MV-4-11 (cell line): ENCODE results near the gene TTLL5.

ENCODE experiments used
- DNase-seq: peaks from one replicate; lab custom pipeline; 2025; lab: John Stamatoyannopoulos, UW

TTLL5 gene

DNA sequence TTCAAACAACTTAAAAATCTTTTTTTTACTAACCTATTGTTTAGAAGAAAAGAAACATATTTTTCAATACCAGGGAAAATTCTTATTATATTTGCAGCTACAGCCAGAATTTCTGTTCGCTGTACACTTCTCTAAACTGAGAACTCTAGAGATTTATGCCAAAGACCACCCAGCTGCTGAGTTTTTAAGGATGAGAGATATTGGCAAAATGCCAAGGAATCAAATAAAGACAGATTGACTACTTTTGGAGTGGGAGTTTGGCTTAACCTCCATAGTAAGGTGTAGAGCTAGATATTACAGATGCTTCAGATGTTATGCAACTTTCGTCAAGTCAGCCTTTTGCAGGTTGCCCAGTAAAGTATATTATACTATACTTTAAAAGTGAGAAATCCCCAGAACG lies 71.8 kb downstream of the TTLL5 start:
- DNase-seq, result no peak

DNA sequence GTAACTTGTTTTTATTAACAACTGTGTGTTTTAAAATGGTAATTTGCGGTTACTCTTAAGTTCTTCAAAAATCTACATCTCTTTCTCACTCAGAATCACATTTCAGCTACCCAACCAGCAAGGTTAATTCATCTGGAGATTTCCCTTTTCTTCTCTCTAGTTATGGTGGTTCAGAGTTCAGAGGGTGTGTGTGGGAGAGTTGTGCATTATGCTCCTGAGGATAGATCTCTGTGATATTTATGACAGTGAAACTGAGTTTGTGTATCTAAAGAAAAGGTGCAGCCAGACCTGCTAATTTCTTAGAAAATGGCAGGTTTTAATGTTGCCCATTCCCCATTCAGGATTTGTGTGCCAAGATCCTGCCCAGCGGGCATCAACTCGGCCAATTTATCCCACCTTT lies 73.8 kb downstream of the TTLL5 start:
- no peak for DNase-seq

DNA sequence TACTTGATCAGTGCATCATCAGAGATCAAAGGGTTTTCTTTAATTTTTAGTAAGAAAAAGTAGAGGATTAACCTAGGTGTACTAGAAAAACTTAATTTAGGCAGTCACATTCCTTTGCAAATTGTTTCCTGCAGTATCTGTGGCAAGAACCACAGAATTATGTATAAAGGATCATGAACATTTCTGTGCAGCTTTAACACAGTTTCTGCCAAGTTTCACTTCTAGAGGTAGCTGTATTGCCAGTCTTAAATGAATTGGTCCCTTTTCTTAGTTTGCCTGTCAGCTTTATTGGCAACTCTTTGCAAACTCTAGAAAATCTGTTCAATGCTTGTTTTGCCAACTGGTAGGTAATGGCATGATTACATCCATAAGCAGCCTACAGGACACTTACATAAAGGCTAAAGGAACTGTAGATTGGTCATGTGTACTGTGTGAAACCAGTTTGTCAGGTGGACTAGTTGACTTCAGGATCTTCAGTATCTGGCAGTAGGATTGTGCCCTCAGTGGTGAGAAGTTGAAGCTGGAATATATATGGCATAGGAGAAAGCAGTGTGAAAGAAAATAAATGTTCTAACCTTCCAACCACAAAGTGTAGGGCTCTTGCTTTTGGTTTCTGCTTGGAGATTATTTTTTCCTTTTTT lies 75.9 kb downstream of the TTLL5 start:
- no peak for DNase-seq

DNA sequence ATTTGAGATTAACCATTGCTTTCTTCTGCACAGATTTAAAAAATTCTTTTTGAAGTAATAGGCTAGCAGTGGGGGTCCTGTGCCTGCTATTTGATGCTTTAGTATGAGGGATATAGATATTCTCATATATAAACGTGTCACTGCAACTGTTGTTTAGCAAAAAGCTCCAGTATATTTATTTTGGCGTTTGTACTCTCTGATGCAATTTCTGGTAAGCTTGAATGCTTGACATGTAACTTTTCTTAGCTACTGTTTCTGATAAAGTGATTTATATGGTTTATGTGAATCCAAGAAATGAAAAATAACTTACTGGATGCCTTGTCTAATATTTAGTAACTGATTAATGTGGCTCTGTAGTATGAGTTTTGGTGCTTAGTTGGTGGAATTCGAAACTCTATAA lies 77.1 kb downstream of the TTLL5 start:
- no peak for DNase-seq

DNA sequence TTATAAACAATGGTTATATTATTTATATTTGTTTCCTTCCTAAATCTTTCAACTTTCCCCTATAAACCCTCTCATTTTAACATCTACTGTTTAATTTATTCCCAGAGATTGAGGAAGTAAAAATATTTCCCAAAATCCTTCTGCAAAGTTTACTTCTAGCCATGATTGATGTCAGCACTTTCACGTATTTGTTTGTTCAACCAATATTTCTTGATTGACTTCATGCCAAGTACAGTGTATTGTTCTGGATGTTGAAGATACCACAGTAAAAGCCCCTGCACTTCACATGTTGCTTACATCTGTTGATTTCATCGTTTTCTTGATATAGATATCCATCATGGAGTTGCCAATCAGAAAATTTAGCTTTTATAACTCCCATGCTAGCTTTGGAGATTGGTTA lies 81.8 kb downstream of the TTLL5 start:
- DNase-seq, result no peak

DNA sequence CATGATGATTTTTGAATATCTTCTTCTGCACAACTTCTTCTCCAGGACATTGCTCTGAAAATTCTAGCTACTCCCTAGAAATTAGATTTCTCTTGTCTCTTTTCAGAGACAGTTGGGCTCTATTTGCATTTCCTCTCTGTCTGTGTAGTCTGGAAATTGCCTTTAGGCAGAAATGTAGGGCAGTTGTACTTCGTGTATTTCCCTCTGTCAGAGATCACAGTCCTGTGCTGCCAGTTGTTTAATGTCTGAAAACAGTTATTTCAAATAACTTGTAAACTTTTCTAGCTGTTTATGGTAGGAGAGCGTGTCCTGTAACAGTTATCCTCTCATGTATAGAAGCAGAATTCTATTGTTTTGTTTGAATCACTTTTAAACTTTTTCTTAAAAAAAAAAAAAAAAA lies 86.9 kb downstream of the TTLL5 start:
- no peak for DNase-seq

DNA sequence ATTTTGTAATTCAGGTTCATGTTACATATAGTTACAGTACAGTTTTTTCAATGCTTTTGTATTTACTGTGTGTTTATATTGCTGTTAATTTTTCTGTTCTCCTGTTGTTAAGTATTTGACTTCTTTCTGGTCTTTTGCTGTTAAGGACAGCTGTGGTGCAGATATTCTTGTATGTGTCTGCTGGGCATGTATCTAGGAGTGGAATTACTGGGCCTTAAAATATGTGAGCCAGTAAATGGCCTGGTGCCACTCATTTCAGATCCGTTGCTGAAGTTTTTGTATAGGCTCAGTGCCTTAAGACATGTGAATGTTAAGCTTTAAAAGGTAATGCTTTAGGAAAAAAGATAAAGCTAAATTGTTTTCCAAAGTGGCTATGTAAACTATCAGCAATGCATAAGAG lies 87.3 kb downstream of the TTLL5 start:
- DNase-seq, result no peak

DNA sequence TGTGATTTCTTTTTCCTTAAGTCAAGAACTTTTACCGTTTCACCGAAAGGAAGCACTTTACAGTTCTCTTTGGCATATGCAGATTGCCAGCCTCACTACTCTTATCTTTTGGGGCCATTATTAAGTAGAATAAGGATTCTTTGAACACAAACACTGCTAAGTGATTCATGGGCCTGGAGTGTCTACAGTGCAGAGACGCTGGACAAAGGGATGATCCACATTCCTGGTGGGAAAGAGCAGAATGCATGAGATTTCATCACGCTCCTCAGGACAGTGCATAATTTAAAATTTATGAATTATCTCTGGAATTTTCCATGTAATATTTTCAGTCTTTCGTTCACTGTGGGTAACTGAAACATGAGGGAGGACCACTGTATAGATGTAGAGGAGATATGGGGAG lies 90.2 kb downstream of the TTLL5 start:
- no peak for DNase-seq

DNA sequence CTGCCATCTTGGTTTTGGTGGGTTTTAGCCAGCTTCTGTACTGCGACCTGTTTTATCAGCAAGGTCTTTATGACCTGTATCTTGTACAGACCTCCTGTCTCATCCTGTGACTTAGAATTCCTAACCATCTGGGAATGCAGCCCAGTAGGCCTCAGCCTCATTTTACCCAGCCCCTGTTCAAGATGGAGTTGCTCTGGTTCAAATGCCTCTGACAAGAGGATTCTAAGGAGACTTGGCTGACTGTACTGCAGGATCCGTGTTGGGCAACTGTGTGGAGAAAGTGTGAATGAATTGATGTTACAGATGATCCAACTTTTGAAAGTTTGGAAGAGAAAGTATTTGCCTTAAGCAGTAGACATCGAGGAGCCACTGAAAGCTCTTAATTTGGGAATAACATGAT lies 91.0 kb downstream of the TTLL5 start:
- DNase-seq, result no peak

DNA sequence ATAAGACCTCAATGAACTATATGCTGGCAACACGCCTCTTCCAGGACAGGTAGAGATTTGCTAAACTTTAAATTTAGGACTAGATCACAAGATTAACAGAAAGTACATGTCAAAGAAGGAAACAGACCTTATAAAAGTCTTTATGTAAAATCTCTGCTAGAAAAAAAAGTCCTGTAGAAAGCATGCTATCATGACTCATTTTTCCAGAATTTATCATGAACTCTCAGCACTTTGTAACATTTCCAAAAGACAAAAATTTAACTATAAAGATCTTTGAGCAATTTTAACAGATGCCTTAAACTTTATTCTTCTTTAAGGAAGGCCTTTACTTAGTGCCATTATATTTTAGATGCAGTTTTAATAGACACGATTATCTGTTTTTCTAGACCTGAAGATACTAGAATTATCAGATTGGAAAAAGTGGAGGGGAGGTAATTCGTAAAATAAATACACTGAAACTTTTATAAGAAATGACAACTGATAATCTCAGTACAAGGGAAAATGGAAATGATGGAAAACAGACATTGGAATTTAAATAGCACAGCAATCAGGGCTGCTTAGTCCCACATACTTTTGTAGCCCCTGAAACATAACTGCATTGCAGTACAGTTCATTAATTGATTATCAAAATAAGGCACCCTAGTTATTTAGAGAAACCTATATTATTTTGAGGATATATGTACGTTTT lies 92.0 kb downstream of the TTLL5 start:
- DNase-seq, result no peak

DNA sequence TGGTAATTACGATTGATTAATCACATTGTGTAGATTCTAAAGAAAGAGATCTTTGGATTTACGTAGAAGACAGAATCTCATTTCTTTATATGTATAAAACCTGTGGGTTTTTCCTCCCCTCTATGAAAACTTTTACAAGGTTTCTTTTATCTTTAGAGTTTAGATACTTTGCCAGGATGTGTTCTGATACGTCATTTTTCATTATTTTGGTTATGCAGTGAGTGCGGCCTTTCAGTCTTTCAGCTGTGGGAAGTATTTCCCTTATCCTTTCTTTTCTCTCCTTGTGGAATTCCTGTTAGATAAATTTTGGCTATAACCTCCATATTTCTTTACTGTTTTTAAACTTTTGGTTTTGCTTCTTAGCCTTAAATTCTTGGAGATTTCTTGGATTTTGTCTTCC lies 92.7 kb downstream of the TTLL5 start:
- no peak for DNase-seq

DNA sequence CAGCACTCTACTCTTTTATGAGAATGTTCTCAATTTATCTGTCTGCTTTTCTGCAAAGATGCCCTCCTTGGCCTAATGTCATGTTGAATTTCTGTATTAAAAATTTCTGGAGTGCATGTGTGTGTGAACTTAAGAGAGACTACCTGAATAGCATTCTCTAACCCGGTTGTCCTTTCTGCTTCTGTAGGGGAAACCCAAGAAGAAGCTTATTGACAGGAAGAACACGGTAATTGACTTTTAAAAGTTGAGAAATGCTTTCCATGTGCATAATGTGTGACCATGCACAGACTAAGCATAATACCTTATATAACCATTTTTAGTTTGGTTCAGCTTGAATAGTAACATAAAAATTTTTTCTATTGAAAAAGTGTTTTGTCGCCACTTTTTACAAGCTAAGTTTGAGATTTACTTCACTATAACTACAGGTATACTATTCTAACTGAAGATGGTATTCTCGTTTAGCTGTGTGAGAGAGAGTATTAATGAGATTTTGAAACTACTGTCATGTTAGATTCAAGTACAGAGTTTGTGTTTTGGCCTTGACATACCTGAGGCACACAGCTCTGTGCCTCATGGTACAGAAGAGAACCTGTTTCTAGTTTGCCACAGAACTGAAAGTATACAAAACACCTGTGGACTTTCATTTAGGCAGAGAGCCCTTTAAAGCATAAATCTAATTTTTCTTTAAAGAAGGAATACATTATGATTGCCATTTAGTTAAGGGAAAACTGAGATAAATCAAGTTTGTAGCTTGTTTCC lies 96.8 kb downstream of the TTLL5 start:
- DNase-seq, result no peak

DNA sequence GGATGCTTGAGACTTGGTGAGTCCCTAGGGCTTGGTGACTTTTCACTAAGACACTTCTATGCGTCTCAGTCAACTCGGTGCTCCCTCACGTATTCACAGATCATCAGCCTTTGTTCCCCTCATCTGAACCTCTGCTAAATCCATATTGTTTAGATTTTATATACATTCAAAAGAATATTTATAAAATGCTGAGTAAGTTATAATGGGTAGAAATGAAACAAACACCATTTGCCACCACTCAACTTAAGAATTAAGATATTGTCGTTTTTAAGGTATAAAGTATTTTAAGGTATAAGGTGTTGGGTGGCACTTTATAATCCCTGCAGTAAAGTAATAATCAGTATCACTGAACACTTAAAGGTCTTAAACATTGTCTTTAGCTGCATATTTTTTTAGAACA lies 103.0 kb downstream of the TTLL5 start:
- DNase-seq, result no peak

DNA sequence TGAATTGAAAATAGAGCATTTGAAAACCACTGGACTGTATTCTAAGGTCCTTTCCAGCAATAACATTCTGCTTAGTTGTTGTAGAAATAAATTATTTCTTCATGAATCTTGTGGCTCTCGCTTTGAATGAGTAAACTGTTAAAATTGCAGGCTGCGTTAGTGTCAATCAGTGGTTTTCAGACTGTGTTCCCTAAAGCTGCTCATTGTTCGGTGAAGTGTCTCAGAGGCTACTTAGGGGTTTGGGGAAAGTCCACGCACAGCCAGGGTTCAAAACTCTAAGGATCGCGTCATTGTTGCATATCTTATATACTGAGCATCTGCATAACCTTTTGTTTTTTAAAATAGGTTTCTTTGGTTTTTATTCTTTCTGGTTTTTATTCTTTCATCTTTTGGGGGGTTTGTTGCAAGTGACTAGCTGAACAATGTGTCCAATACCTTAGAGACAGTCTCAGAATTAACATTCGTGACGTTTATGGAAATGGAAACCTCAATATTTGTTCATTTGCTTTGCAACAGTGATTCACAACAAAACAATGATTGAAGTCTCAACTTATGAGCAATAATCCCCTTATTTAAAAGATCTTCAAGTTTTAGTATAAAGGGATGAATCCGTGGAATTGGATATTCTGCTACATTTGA lies 108.1 kb downstream of the TTLL5 start:
- no peak for DNase-seq

DNA sequence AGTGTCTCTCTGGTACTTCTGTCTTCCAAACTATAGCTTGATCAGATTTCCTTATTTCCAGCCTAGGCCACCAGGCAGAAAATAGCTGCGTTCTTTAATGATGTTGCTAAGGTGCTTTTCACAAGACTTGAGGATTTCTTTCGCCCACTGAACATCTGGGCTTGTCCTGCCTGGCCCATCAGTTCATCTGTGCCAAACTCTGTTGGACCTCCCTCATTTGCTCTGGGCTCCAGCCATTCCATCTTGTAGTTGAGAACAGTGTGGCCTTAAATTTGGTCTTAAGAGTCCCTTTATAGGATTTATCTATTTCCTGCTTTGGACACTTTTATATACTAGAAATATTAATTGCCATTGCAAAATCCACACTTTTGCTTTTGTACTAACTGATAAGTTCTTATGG lies 109.6 kb downstream of the TTLL5 start:
- no peak for DNase-seq

DNA sequence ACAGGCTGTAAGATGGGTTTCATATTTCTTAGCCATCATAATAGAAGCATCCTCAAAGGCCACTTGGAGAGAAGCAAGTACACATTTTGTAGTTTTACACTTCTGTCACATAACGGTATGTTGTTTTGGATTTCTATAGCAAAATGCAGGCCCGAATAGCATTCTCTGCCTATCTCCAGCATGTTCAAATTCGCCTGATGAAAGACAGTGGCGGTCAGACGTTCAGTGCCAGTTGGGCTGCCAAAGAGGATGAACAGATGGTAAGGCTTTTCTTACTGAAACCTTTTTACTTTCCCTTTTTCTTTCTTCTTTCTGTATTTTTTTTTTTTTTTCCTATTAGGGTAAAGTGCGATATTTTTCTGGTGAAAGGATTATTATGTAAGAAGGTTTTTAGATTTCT lies 110.5 kb downstream of the TTLL5 start:
- no peak for DNase-seq

DNA sequence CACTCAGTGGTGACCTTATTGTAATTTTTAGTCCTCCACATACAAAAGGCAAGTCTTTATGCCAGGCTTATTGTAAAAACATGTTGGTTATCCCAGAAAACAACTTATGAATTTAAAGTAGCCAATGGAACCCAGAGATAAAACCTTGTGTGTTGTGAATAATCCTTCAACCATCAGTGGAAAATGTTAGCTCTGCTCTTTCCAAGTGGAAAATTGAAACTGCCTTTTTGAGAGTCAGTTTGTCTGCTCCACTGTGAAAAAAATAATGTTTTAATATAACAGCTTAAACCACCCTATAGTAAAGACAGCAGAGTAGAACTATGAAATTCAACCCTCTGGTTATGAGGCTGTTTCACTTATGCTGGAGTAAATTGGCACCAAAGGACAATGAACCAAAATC lies 112.0 kb downstream of the TTLL5 start:
- no peak for DNase-seq

DNA sequence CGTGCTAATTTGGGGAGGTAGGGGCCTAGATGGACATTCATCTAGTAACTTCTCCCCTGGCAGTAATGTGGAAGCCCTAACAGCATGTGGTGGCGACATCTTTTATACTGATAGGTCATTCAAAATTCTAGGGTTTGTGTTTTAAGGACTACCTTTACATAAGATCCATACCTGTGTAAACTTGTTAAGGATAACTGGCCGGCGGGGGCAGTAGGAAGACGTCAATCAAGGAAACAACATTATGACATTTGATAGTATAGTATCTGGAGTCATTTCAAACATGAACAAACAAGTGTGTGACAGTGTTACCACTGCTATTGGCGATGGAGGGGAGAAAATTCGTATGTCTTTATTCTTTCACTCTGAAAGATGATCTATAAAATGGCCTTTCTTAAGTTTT lies 120.0 kb downstream of the TTLL5 start:
- DNase-seq, result no peak

DNA sequence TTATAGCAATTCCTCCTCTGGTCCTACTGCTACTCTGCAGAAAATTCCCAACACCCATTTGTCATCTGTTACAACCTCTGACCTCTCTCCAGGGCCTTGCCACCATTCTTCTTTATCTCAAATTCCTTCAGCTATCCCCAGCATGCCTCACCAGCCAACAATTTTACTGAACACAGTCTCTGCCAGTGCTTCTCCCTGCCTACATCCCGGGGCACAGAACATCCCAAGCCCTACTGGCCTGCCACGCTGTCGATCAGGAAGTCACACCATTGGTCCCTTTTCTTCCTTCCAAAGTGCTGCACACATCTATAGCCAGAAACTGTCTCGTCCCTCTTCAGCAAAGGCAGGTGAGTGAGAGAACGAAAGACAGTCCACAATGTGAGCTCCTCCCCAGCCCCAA lies 122.1 kb downstream of the TTLL5 start:
- DNase-seq, result no peak

DNA sequence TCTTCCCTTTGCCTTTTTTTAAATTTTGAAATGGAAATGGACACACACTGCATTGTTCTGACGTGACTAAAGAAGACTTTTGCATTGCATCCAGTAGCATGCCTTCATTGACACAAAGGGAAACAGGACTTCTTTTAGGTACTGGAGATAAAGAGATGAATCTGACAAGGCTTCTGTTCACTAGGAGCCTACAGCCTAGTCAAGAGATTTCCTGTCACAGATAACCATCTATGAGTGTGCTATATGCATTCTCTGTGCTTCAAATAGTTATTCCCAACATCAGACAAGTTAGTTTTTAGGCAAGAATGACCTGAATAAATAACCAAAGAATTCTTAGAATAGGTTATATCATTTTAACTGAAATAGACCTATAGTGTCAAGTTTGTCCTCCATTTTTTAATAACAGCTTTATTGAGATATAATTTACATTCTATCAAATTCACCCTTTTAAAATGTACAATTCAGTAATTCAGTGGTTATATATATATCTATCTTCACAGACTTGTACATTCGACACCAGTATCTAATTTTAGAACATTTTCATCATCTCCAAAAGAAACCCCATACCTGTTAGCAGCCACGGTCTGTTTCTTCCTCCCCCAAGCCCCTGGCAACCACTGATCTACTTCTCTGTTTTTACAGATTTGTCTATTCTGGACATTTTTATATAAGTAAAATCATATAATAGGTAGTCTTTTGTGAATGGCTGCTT lies 122.7 kb downstream of the TTLL5 start:
- DNase-seq, result no peak

DNA sequence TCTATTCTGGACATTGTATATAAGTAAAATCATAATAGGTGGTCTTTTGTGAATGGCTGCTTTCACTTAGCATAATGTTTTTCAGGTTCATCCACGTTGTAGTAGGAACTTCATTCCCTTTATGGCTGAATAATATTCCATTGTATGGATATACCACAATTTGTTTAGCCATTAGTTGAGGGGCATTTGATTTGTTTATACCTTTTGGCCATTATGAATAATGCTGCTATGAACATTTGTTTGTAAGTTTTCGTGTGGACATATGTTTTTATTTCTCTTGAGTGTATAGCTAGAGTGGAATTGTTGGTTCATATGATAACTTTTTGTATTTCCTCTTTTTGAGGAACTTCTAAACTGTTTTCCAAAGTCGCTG lies 123.3 kb downstream of the TTLL5 start:
- no peak for DNase-seq

DNA sequence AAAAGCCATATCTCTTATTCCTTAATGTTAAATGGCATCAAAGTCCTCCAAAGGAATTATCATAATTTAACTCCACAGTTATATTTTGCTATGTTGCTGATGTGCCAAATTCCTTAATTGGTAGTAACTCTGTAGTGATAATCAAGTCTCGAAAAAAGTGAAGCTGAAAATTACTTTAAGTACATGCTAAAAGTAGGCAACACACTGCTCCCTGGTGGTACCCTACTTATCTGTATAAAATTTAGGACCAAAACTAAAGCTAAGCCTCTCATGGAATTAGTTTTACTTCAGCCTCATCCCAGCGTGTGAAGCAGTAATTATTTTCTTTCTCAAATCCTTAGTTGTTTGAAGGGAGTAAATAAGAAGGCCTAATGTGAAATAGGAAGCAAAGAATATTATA lies 132.8 kb downstream of the TTLL5 start:
- no peak for DNase-seq
